ENCODE data around the gene SBF2.
"Not testable (repeated sequence)": the region's sequence is repeated elsewhere in the genome, so short reads cannot be mapped to it uniquely, and the experiment has no call there.

DNA sequence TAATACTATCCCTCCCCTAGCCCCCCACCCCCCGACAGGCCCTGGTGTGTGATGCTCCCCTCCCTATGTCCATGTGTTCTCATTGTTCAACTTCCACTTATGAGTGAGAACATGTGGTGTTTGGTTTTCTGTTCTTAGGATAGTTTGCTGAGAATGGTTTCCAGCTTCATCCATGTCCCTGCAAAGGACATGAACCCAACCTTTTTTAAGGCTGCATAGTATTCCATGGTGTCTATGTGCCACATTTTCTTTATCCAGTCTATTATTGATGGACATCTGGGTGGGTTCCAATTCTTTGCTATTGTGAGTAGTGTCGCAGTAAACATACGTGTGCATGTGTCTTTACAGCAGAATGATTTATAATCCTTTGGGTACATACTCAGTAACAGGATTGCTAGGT is 29.3 kb downstream of the SBF2 start:
- TF ChIP-seq EZH2 (IDR thresholded peaks at IDR 0.05; ENCODE audit: low read length); CTCF (optimal IDR thresholded peaks at IDR 0.05 in 1 of 3, IDR thresholded peaks at IDR 0.05 in 1 of 3, conservative IDR thresholded peaks at IDR 0.05 in 1 of 3; ENCODE audit: extremely low read depth in 1 of 3, insufficient read depth in 2 of 3, low read length in 3 of 3): not testable (repeated sequence)

All from keratinocyte (primary cell).